T-helper 9 cell (primary cell): ENCODE results near the gene IL33.
"Not testable (repeated sequence)": the region's sequence is repeated elsewhere in the genome, so short reads cannot be mapped to it uniquely, and the experiment has no call there.

Experiments
- DNase-seq: peaks from one replicate; pipeline ENCODE4 v3.0.0-alpha.2; 2020
- total RNA-seq, 2 donors: gene quantifications; one replicate each; lab custom pipeline; 2026; lab: John Stamatoyannopoulos, UW

The IL33 gene
- total RNA-seq: 0 to 0.07 reads per million in 2 donors

GRCh38 chr9:6215562-6215961 lies at the start of gene IL33:
Gene IL33, plus strand, starts transcription at chr9:6215807. Its CDS starts 25,888 bp downstream, at chr9:6241695.
- DNase-seq: no peak

- DNase-seq: no peak
Measured at GRCh38 chr9:6171667-6172066, 43.9 kb upstream of the IL33 start.

GRCh38 chr9:6173914-6174313 lies 41.7 kb upstream of the IL33 start:
- no peak for DNase-seq

GRCh38 chr9:6182549-6183226 lies 32.9 kb upstream of the IL33 start:
- not testable (repeated sequence) for DNase-seq

- DNase-seq: no peak
Measured at GRCh38 chr9:6183227-6183551, 32.4 kb upstream of the IL33 start.

GRCh38 chr9:6183627-6184026 lies 32.0 kb upstream of the IL33 start:
- DNase-seq: no peak

- no peak for DNase-seq
Measured at GRCh38 chr9:6184749-6185645, 30.6 kb upstream of the IL33 start.

GRCh38 chr9:6186691-6187090 lies 28.9 kb upstream of the IL33 start:
- DNase-seq: no peak

- DNase-seq: no peak
Measured at GRCh38 chr9:6187272-6187671, 28.3 kb upstream of the IL33 start.

GRCh38 chr9:6188466-6188865 lies 27.1 kb upstream of the IL33 start:
- no peak for DNase-seq

- DNase-seq: no peak
Measured at GRCh38 chr9:6188906-6189305, 26.7 kb upstream of the IL33 start.

- DNase-seq: no peak
Measured at GRCh38 chr9:6194934-6195333, 20.7 kb upstream of the IL33 start.

GRCh38 chr9:6195714-6196360 lies 19.8 kb upstream of the IL33 start:
- no peak for DNase-seq

GRCh38 chr9:6197330-6197729 lies 18.3 kb upstream of the IL33 start:
- DNase-seq: no peak

- no peak for DNase-seq
Measured at GRCh38 chr9:6198251-6198650, 17.4 kb upstream of the IL33 start.

GRCh38 chr9:6199596-6199995 lies 16.0 kb upstream of the IL33 start:
- no peak for DNase-seq

- no peak for DNase-seq
Measured at GRCh38 chr9:6200761-6201160, 14.8 kb upstream of the IL33 start.

- DNase-seq: no peak
Measured at GRCh38 chr9:6209966-6210365, 5.6 kb upstream of the IL33 start.

- no peak for DNase-seq
Measured at GRCh38 chr9:6212722-6213375, 2.8 kb upstream of the IL33 start.

GRCh38 chr9:6214434-6214833 lies 1.2 kb upstream of the IL33 start:
- no peak for DNase-seq

GRCh38 chr9:6214903-6215302 lies 704 bp upstream of the IL33 start:
- no peak for DNase-seq

- no peak for DNase-seq
Measured at GRCh38 chr9:6216002-6216401, 395 bp downstream of the IL33 start.

- no peak for DNase-seq
Measured at GRCh38 chr9:6216951-6217350, 1.3 kb downstream of the IL33 start.
